ENCODE measurements around the gene PPFIBP2.

The PPFIBP2 gene

DNA sequence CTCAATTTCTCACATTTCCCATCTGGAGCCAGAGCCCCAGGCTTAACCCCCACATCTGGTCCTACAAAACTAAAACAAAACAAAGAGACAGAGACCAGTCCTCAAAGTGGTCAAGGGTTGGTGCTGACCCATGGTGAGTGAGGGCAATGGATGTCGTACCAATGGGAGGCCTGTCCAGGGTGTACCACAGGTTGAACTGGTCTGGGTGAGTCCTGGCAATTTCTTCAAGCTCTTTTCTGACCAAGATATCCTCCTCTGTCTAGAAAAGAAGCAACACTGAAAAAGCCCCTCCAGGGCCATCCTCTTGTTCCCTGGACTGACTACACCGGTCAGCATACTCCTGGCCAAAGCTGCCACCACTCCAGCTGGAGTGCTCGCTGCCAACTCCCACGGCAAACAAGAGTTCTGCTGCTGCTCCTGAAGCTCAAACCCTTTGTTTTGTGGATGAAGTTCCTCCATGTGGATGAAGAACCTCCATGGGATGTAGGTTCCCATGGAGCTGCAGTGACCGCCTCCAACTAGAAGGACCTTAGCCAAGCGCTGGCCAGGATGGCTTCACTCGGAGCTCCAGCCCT is 152.6 kb downstream of the PPFIBP2 start:
- Histone ChIP-seq H3K27ac (ENCODE audit: low read depth, low read length) (no peak overlapping the region), H3K36me3 (ENCODE audit: insufficient read depth, low read length) (no peaks in the 10 kb centered on the region), H3K27me3 (ENCODE audit: insufficient read depth, low read length) (no peaks in the 10 kb centered on the region), H3K79me2 (ENCODE audit: control insufficient read depth, insufficient read depth, low read length, unreplicated experiment) (no peaks in the 10 kb centered on the region), H3K4me3 (ENCODE audit: low read depth, low read length) (no peak overlapping the region), H3K4me1 (ENCODE audit: control insufficient read depth, insufficient read depth, low read length, unreplicated experiment) (no peaks in the 10 kb centered on the region), H2AFZ (ENCODE audit: low read length, unreplicated experiment) (no peak overlapping the region)

DNA sequence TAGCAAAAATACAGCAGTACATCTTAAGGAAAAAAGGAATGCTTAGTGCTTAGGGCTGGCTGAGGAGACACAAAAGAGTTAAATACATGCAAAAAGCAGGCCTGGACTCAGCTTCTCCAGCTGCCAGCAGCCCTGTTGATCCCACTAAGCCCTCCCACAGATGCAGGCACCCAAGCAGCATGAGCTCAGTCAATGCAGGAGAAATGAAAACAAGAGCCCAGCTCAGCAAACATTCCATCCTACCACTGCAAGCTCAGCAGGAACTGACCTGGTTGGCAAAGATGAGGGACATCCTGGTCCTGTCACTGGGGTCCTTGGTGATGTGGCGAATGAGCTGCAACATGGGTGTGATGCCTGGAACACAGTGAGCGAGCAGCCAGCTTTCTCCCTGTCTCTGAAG is 153.7 kb downstream of the PPFIBP2 start:
- H3K27ac ChIP-seq (ENCODE audit: low read depth, low read length), result no peak overlapping the region
- no peaks in the 10 kb centered on the region for H3K36me3 ChIP-seq (ENCODE audit: insufficient read depth, low read length)
- H3K4me3 ChIP-seq (ENCODE audit: low read depth, low read length), result no peak overlapping the region

DNA sequence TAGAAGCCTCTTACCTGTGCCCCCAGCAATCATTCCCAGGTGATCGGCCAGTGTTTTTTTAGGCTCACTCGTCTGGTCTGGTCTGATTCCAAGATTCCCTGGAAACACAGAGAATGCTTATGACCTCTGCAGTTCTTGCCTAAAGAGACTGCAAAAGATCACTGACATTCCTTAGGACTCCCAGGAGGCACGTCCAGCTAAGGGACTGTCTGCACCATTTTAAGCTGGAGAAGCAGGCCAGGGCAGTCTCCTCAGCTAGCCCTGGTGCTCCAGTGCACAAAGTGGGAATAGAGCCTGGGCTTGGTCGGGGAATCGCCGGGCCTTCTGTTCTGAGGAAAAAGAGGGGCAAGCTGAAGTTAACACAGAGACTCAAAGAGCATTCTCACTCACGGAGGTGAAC is 154.7 kb downstream of the PPFIBP2 start:
- H3K4me1 ChIP-seq (ENCODE audit: control insufficient read depth, insufficient read depth, low read length, unreplicated experiment), result no peaks in the 10 kb centered on the region
- H3K36me3 ChIP-seq (ENCODE audit: insufficient read depth, low read length), result no peaks in the 10 kb centered on the region
- peaks cover 14% of the 10 kb centered on the region for H3K27me3 ChIP-seq (ENCODE audit: insufficient read depth, low read length)
- H3K4me3 ChIP-seq (ENCODE audit: low read depth, low read length), result no peak overlapping the region
- H2AFZ ChIP-seq (ENCODE audit: low read length, unreplicated experiment), result no peak overlapping the region
- no peak overlapping the region for H3K27ac ChIP-seq (ENCODE audit: low read depth, low read length)
- H3K79me2 ChIP-seq (ENCODE audit: control insufficient read depth, insufficient read depth, low read length, unreplicated experiment), result no peaks in the 10 kb centered on the region

More for the DNA sequence above, 153.7 kb downstream of the PPFIBP2 start:
- peaks cover 4% of the 10 kb centered on the region for H3K27me3 ChIP-seq (ENCODE audit: insufficient read depth, low read length)
- no peaks in the 10 kb centered on the region for H3K4me1 ChIP-seq (ENCODE audit: control insufficient read depth, insufficient read depth, low read length, unreplicated experiment)
- no peak overlapping the region for H2AFZ ChIP-seq (ENCODE audit: low read length, unreplicated experiment)
- H3K79me2 ChIP-seq (ENCODE audit: control insufficient read depth, insufficient read depth, low read length, unreplicated experiment), result no peaks in the 10 kb centered on the region

DNA sequence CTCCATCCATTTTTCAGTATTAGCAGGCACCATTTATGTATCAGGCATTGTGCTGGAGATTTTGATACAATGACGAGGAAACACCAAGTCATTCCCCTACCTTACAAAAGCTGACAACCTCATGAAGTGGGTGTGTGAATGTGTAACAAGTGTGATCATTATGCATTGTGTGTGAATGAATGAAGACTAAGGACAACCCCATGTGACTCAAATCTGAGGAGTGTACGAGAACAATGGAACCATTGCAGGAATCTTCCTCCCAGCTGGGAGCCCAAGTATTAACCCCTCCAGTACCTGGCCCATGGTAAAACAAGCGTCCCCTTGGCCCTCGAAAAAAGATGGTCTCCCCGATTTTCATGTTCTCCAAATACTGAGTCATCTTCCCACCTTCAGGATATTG is 155.1 kb downstream of the PPFIBP2 start:
- Histone ChIP-seq H3K27ac (ENCODE audit: low read depth, low read length) (no peak overlapping the region), H3K79me2 (ENCODE audit: control insufficient read depth, insufficient read depth, low read length, unreplicated experiment) (no peaks in the 10 kb centered on the region), H2AFZ (ENCODE audit: low read length, unreplicated experiment) (no peak overlapping the region), H3K27me3 (ENCODE audit: insufficient read depth, low read length) (peaks cover 19% of the 10 kb centered on the region), H3K4me1 (ENCODE audit: control insufficient read depth, insufficient read depth, low read length, unreplicated experiment) (no peaks in the 10 kb centered on the region), H3K4me3 (ENCODE audit: low read depth, low read length) (no peak overlapping the region), H3K36me3 (ENCODE audit: insufficient read depth, low read length) (no peaks in the 10 kb centered on the region)

DNA sequence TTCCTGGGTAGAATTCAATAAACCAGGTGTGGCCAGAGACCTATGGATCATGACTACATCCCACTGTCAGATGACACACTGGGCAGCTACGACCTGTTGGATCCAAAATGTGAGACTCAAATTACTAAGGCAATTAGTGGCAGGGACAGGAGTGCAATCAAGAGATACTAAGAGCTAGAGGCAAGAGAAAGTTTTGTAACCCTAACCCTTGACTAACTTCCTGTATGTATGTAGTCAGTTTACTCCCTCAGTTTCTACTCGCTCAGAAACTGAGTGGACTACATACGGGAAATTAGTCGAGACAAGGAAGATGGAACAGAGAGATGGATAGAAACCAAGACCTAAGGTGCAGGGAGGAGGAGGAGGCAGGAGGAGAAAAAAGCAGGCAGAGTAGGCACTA is 156.8 kb downstream of the PPFIBP2 start:
- Histone ChIP-seq H3K27me3 (ENCODE audit: insufficient read depth, low read length) (peaks cover 35% of the 10 kb centered on the region), H2AFZ (ENCODE audit: low read length, unreplicated experiment) (no peak overlapping the region), H3K36me3 (ENCODE audit: insufficient read depth, low read length) (no peaks in the 10 kb centered on the region), H3K4me1 (ENCODE audit: control insufficient read depth, insufficient read depth, low read length, unreplicated experiment) (no peaks in the 10 kb centered on the region), H3K79me2 (ENCODE audit: control insufficient read depth, insufficient read depth, low read length, unreplicated experiment) (no peaks in the 10 kb centered on the region), H3K4me3 (ENCODE audit: low read depth, low read length) (no peak overlapping the region), H3K27ac (ENCODE audit: low read depth, low read length) (no peak overlapping the region)

DNA sequence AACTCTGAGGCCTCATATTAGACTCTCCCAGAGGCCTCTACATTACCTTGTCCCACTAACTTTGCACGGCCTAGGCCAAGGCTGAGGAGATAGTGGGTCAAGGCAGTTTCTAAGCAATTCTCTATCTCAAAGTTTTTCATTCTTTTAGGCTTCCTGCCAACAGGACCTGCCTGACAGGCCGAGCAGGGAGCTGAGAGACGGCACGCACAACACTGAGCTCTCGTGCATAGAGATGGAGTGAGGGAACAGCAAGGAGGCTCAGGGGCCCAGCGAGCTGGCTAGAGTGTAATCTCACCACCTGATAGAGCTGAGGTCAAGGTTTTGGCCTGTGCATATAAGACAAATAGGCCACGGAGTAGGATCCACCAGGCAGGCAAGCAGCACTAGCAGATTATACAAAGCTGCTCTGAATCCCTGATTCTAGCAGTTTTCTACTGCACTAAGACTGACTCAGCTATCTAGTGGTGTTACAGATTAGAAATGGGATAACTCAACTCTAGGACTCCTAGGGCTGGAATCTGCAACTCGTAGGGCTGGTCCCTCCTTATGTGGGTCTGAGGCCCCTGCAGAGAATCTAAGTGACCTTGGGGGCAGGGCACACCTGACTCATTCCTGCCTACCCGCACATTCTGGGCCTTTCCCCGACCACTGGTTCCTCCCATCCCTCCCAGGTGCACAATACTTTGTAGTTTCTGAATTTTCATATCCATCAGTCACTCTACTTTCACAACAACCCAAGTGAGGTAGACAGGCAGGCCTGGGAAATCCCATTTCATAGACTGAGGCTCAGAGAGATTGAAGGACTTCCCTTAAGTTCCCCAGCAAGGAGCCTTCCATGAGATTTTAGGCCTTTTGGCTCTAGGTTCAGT is 157.8 kb downstream of the PPFIBP2 start:
- no peak overlapping the region for H3K27ac ChIP-seq (ENCODE audit: low read depth, low read length)
- peaks cover 39% of the 10 kb centered on the region for H3K27me3 ChIP-seq (ENCODE audit: insufficient read depth, low read length)

DNA sequence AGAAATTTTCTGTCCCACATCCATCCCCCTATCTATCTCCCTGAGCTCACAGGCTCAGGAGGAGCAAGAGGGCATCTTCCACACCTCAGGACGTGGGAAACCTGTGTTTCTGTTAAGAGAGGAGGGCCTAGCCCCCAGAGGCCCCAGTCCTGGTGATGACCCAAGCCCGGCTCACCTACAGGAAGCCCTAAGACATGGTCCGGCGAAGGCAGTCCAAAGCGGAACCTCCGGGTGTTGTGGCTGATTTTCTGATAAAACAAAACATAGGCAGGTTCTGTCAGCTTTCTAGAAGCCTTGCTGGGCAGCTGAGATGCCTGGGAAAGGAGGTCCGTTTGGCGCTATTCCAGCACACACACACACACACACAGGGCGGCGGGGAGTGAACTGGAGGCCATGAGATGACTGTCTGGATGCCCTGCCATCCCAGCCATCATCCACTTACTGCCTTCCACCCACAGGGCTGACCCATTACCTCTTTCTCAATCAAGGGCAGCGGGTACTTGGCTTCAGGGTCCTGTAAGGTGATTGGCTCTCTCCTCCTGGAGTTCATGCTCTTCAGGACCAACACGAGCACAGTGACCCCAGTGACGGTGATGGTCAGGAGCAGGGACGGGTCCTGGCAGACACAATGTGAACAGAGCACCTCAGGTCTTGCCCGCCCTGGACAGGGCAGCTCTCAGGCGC is 158.6 kb downstream of the PPFIBP2 start:
- Histone ChIP-seq H3K4me1 (ENCODE audit: control insufficient read depth, insufficient read depth, low read length, unreplicated experiment) (no peaks in the 10 kb centered on the region), H2AFZ (ENCODE audit: low read length, unreplicated experiment) (no peak overlapping the region), H3K27ac (ENCODE audit: low read depth, low read length) (no peak overlapping the region), H3K27me3 (ENCODE audit: insufficient read depth, low read length) (peaks cover 39% of the 10 kb centered on the region), H3K4me3 (ENCODE audit: low read depth, low read length) (peak overlapping the region; percentile 75; the same call in 1 of the 2 replicates), H3K36me3 (ENCODE audit: insufficient read depth, low read length) (no peaks in the 10 kb centered on the region), H3K79me2 (ENCODE audit: control insufficient read depth, insufficient read depth, low read length, unreplicated experiment) (no peaks in the 10 kb centered on the region)

More for the DNA sequence above, 157.8 kb downstream of the PPFIBP2 start:
- no peak overlapping the region for H2AFZ ChIP-seq (ENCODE audit: low read length, unreplicated experiment)
- no peak overlapping the region for H3K4me3 ChIP-seq (ENCODE audit: low read depth, low read length)
- H3K4me1 ChIP-seq (ENCODE audit: control insufficient read depth, insufficient read depth, low read length, unreplicated experiment), result no peaks in the 10 kb centered on the region
- H3K79me2 ChIP-seq (ENCODE audit: control insufficient read depth, insufficient read depth, low read length, unreplicated experiment), result no peaks in the 10 kb centered on the region
- H3K36me3 ChIP-seq (ENCODE audit: insufficient read depth, low read length), result no peaks in the 10 kb centered on the region

DNA sequence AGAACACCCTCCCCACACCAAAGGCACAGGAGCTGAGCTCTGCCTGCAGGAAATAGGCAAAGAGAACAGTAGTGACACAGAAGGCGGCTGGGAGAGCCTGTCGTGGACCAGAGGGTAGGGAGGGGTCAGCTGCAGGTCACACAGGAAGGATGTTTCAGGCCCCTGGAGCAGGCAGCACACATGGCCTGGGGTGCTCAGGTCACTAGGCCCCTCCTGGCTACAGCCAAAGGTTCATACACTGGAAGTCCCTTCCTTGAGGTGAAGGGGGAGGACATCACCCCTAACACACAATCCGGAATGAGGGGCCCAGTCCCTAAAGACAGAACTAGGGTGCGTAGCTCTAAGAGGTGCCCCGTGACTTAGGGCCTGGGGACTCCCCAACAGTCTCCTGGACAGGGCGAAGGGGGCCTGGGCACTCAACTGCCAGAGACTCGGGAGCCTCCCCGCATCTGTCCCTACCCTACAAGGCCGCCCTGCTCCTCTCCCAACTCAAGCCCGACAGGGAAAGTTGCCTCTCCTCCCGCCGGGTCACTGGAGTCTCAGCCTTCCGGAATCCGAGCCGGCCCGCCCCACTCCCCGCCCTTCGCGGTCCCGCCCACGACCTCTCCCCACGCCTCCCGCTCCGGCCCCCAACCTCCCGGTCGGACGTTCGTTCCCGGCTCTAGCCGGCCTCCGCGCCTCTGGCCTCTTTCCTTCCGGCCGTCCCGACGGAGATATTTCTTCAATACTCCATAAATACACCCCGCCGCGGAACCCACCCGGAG is 159.3 kb downstream of the PPFIBP2 start, which contains the start of gene CYB5R2:
CYB5R2 (minus strand) TSS at position 541 of the 764 bp plus-strand sequence. CDS start 675 bp downstream, outside the sequence.
- Histone ChIP-seq H3K4me3 (ENCODE audit: low read depth, low read length) (peak within 1 kb of the TSS; percentile 75), H3K36me3 (ENCODE audit: insufficient read depth, low read length) (no peaks in the 10 kb centered on the region), H3K79me2 (ENCODE audit: control insufficient read depth, insufficient read depth, low read length, unreplicated experiment) (no peaks in the 10 kb centered on the region), H2AFZ (ENCODE audit: low read length, unreplicated experiment) (peak within 1 kb of the TSS; percentile 90), H3K27me3 (ENCODE audit: insufficient read depth, low read length) (peaks cover 43% of the 10 kb centered on the region), H3K27ac (ENCODE audit: low read depth, low read length) (no peak within 1 kb of the TSS), H3K4me1 (ENCODE audit: control insufficient read depth, insufficient read depth, low read length, unreplicated experiment) (no peaks in the 10 kb centered on the region)

DNA sequence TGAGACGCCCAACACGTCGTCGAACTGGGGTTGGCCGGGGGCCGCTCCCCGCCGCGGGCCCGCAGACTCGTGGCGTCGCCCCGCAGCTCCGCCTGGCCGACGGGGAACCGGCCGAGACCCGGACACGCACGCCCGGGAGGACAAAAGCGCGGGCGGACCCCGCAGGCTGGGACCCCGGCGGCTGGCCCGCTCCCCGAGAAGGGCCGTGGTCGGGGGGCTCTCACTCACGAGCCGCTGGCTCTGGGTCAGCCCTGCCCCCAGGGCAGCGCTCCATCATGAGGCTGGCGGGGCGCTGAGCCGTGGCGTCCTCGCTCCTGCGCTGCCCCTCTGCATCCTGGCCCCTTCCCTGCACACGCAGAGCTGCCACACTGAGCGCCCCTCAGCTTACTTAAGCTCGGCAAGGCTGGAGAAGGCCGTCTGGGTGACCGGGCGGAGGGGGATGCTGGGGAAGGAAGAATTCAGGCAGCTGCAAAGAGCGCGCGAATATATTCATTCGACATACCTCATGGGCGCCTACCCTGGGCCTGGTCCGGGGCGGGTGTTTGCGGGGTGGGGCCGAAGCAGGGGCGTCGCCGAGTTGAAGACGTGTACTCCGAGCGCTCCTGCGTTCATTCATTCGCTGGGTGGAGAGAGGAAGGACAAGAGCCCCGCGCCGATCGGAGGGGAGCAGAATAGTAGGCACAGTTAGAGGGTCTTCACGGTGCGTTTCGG is 160.1 kb downstream of the PPFIBP2 start:
- Histone ChIP-seq H3K36me3 (ENCODE audit: insufficient read depth, low read length) (no peaks in the 10 kb centered on the region), H3K27ac (ENCODE audit: low read depth, low read length) (no peak overlapping the region), H3K79me2 (ENCODE audit: control insufficient read depth, insufficient read depth, low read length, unreplicated experiment) (no peaks in the 10 kb centered on the region), H3K27me3 (ENCODE audit: insufficient read depth, low read length) (peaks cover 46% of the 10 kb centered on the region), H2AFZ (ENCODE audit: low read length, unreplicated experiment) (peak overlapping the region; percentile 90), H3K4me1 (ENCODE audit: control insufficient read depth, insufficient read depth, low read length, unreplicated experiment) (no peaks in the 10 kb centered on the region), H3K4me3 (ENCODE audit: low read depth, low read length) (peak overlapping the region; percentile 75)

DNA sequence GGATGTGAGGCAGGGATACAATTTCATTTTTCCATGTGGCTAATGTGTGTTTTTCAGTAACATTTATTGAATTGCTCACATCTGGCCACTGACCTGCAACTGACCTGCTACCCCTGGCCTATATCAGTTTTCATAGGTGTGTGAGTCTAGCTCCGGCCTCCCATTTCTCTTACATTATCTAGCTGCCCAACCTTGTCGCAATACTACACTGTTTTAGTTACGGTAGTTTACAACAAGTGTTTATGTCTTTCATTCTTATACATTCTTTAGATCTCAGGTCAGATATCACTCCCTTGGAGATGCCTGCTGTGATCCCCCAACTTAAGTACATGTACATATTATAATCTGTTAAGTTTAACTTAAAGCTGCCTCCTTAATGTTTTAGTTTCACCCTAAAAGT is 161.8 kb downstream of the PPFIBP2 start:
- peaks cover 63% of the 10 kb centered on the region for H3K27me3 ChIP-seq (ENCODE audit: insufficient read depth, low read length)
- H2AFZ ChIP-seq (ENCODE audit: low read length, unreplicated experiment), result no peak overlapping the region
- no peaks in the 10 kb centered on the region for H3K4me1 ChIP-seq (ENCODE audit: control insufficient read depth, insufficient read depth, low read length, unreplicated experiment)
- H3K27ac ChIP-seq (ENCODE audit: low read depth, low read length), result no peak overlapping the region
- no peaks in the 10 kb centered on the region for H3K36me3 ChIP-seq (ENCODE audit: insufficient read depth, low read length)
- no peaks in the 10 kb centered on the region for H3K79me2 ChIP-seq (ENCODE audit: control insufficient read depth, insufficient read depth, low read length, unreplicated experiment)
- no peak overlapping the region for H3K4me3 ChIP-seq (ENCODE audit: low read depth, low read length)

Measured in ACC112 (cell line).